ENCODE measurements around the gene NTN3.

NTN3 gene

GRCh38 chr16:2466667-2467527 lies 4.2 kb upstream of the NTN3 start:
- TF ChIP-seq CTCF (IDR thresholded peaks at IDR 0.05), result no peak

GRCh38 chr16:2467528-2468232 lies 3.4 kb upstream of the NTN3 start:
- no peak for TF ChIP-seq CTCF (IDR thresholded peaks at IDR 0.05)

GRCh38 chr16:2468233-2468724 lies 2.8 kb upstream of the NTN3 start:
- no peak for TF ChIP-seq CTCF (IDR thresholded peaks at IDR 0.05)

- TF ChIP-seq CTCF (IDR thresholded peaks at IDR 0.05), result no peak
Observed at GRCh38 chr16:2468725-2469398, 2.2 kb upstream of the NTN3 start.

GRCh38 chr16:2469399-2470233 lies 1.5 kb upstream of the NTN3 start:
- TF ChIP-seq CTCF (IDR thresholded peaks at IDR 0.05), result no peak

- TF ChIP-seq CTCF (IDR thresholded peaks at IDR 0.05), result no peak
Observed at GRCh38 chr16:2470234-2470601, 879 bp upstream of the NTN3 start.

GRCh38 chr16:2470603-2471015 lies 488 bp upstream of the NTN3 start:
- TF ChIP-seq CTCF (IDR thresholded peaks at IDR 0.05), result no peak
